SK-N-SH (cell line): ENCODE measurements around the gene KCNQ5. TPM values are rescaled to one million over a fixed set of nuclear protein-coding genes. Genes with fewer than 3 reads are reported as not detected.

Source experiments
- CTCF ChIA-PET: fragments of 300-600, 350-600 bp; formaldehyde crosslinking; extraction: SDS; loops from one replicate; lab custom pipeline; 2021; lab: Yijun Ruan, JAX
- POLR2A ChIA-PET: fragments of 350-600 bp; sonication (Branson Sonifier 250); formaldehyde crosslinking; extraction: SDS; loops from one replicate; lab custom pipeline; 2020; ENCODE audit warnings: antibody characterized with exemption, inconsistent platforms; lab: Yijun Ruan, JAX
- DNase-seq: peaks from one replicate; pipeline ENCODE4 v3.0.0; 2012
- H2AFZ ChIP-seq: fragments of 200-600 bp; sonication (generic); 2 replicates; pipeline ENCODE4 v1.8.1; 2016; ENCODE audit warnings: antibody characterized with exemption, mild to moderate bottlenecking, low read depth
- H3F3A ChIP-seq: fragments of 200-600 bp; sonication (generic); replicated peaks from 2 replicates; pipeline ENCODE3; 2016; ENCODE audit warnings: antibody characterized with exemption, mild to moderate bottlenecking; ENCODE audit not compliant: insufficient read depth
- H3K27ac ChIP-seq, 2 experiments: fragments of 200-500 bp in 1 of 2; fragments of 200-600 bp in 1 of 2; sonication (Bioruptor generic) in 1 of 2; sonication (generic), shearing (Covaris generic) in 1 of 2; 2 replicates each; pipeline versions ENCODE4 v1.5.1 to v1.6.1; 2014 to 2016; ENCODE audit warnings: low read depth in 2 of 2, inconsistent platforms in 1 of 2, low read length in 1 of 2, mild to moderate bottlenecking in 1 of 2, mixed read lengths in 1 of 2
- H3K27me3 ChIP-seq: fragments of 200-600 bp; sonication (generic), shearing (Covaris generic); 2 replicates; pipeline ENCODE4 v1.6.1; 2016; ENCODE audit warnings: mixed run types; ENCODE audit not compliant: insufficient read depth
- H3K36me3 ChIP-seq, 2 experiments: fragments of 200-500 bp in 1 of 2; fragments of 200-600 bp in 1 of 2; sonication (Bioruptor generic) in 1 of 2; sonication (generic) in 1 of 2; replicated peaks in 1 of 2; 2 replicates each; pipeline versions ENCODE3 to v1.5.1; 2014 to 2016; ENCODE audit warnings: low read length in 1 of 2, mild to moderate bottlenecking in 1 of 2; ENCODE audit not compliant: insufficient read depth in 2 of 2, control insufficient read depth in 1 of 2
- H3K4me1 ChIP-seq, 2 experiments: fragments of 200-500 bp in 1 of 2; fragments of 200-600 bp in 1 of 2; sonication (Bioruptor generic) in 1 of 2; sonication (generic), shearing (Covaris generic) in 1 of 2; 2 replicates each; pipeline versions ENCODE4 v1.5.1 to v1.6.1; 2014 to 2016; ENCODE audit warnings: low read depth in 1 of 2, low read length in 1 of 2, mixed run types in 1 of 2; ENCODE audit not compliant: insufficient read depth in 2 of 2, control insufficient read depth in 1 of 2
- H3K4me2 ChIP-seq: fragments of 200-600 bp; sonication (generic), shearing (Covaris generic); 2 replicates; pipeline ENCODE4 v1.6.1; 2017; ENCODE audit warnings: mixed run types
- H3K4me3 ChIP-seq, 2 experiments: fragments of 200-500 bp in 1 of 2; fragments of 200-600 bp in 1 of 2; sonication (Bioruptor generic) in 1 of 2; sonication (generic), shearing (Covaris generic) in 1 of 2; 2 replicates each; pipeline versions ENCODE4 v1.5.1 to v1.8.1; 2014 to 2016; ENCODE audit warnings: low read depth in 2 of 2, inconsistent platforms in 1 of 2, low read length in 1 of 2, mild to moderate bottlenecking in 1 of 2, mixed read lengths in 1 of 2, moderate library complexity in 1 of 2
- H3K79me2 ChIP-seq: fragments of 200-600 bp; sonication (generic); 2 replicates; pipeline ENCODE4 v1.8.1; 2017; ENCODE audit warnings: mild to moderate bottlenecking; ENCODE audit not compliant: insufficient read depth
- H3K9ac ChIP-seq: fragments of 200-600 bp; sonication (generic); 2 replicates; pipeline ENCODE4 v1.6.1; 2017; ENCODE audit warnings: mixed run types
- H3K9me2 ChIP-seq: fragments of 200-600 bp; sonication (generic); 2 replicates; pipeline ENCODE4 v1.6.1; 2017; ENCODE audit warnings: mixed run types
- H3K9me3 ChIP-seq: fragments of 200-600 bp; sonication (generic); 2 replicates; pipeline ENCODE4 v1.6.1; 2017; ENCODE audit warnings: mixed run types, mild to moderate bottlenecking, moderate library complexity
- H4K20me1 ChIP-seq: fragments of 200-600 bp; sonication (generic); 2 replicates; pipeline ENCODE4 v1.6.1; 2017; ENCODE audit warnings: mild to moderate bottlenecking, mixed run types; ENCODE audit not compliant: insufficient read depth
- CHD2 ChIP-seq: fragments of 150-350 bp; IDR thresholded peaks from 2 replicates; pipeline ENCODE4 v1.6.1; 2018; ENCODE audit warnings: low read length; ENCODE audit not compliant: partially characterized antibody
- CTCF ChIP-seq: fragments of 200-600 bp; sonication (generic); IDR thresholded peaks from 2 replicates; pipeline ENCODE4 v1.6.1; 2017; ENCODE audit warnings: antibody characterized with exemption, mild to moderate bottlenecking, moderate library complexity
- ELF1 ChIP-seq: IDR thresholded peaks from 2 replicates; pipeline ENCODE4 v1.4.0; 2012
- EZH2phosphoT487 ChIP-seq: fragments of 200-600 bp; sonication (generic); IDR thresholded peaks from 2 replicates; pipeline ENCODE4 v1.6.1; 2017; ENCODE audit warnings: low read depth, mixed run types, mild to moderate bottlenecking, antibody characterized with exemption, moderate library complexity, borderline replicate concordance
- FOSL2 ChIP-seq: IDR thresholded peaks from 2 replicates; pipeline ENCODE4 v1.4.0; 2012; ENCODE audit warnings: low read depth, mild to moderate bottlenecking, moderate library complexity, borderline replicate concordance
- FOXJ3 ChIP-seq: sonication (generic); formaldehyde crosslinking; IDR thresholded peaks from 2 replicates; pipeline ENCODE4 v1.5.1; 2020; ENCODE audit warnings: mild to moderate bottlenecking, missing genetic modification reagents
- FOXM1 ChIP-seq: IDR thresholded peaks from 2 replicates; pipeline ENCODE4 v1.4.0; 2012; ENCODE audit warnings: low read depth, mild to moderate bottlenecking
- GABPA ChIP-seq: IDR thresholded peaks from 2 replicates; pipeline ENCODE4 v1.4.0; 2012; ENCODE audit warnings: low read depth, mild to moderate bottlenecking
- GATA2 ChIP-seq: sonication (generic); formaldehyde crosslinking; IDR thresholded peaks from 2 replicates; pipeline ENCODE4 v1.5.0; 2020; ENCODE audit warnings: mild to moderate bottlenecking, missing genetic modification reagents
- JUND ChIP-seq: IDR thresholded peaks from 2 replicates; pipeline ENCODE4 v1.4.0; 2012
- MEF2A ChIP-seq: IDR thresholded peaks from 2 replicates; pipeline ENCODE4 v1.4.0; 2012; ENCODE audit warnings: low read depth, borderline replicate concordance
- MXI1 ChIP-seq: IDR thresholded peaks from 2 replicates; pipeline ENCODE4 v1.6.1; 2012; ENCODE audit warnings: mild to moderate bottlenecking, low read depth, low read length, improper control_type of control experiment
- RCOR1 ChIP-seq: fragments of 150-350 bp; IDR thresholded peaks from 2 replicates; pipeline ENCODE4 v1.6.1; 2017; ENCODE audit warnings: antibody characterized with exemption, low read length
- REST ChIP-seq: IDR thresholded peaks from 2 replicates; pipeline ENCODE4 v1.6.1; 2012; ENCODE audit warnings: mild to moderate bottlenecking, low read depth, low read length, moderate library complexity
- RXRA ChIP-seq: IDR thresholded peaks from 2 replicates; pipeline ENCODE4 v1.4.0; 2012; ENCODE audit warnings: low read depth, mild to moderate bottlenecking, borderline replicate concordance
- SMC3 ChIP-seq: IDR thresholded peaks from 2 replicates; pipeline ENCODE4 v1.6.1; 2012; ENCODE audit warnings: low read depth, low read length, improper control_type of control experiment
- TAF1 ChIP-seq: IDR thresholded peaks from 2 replicates; pipeline ENCODE4 v1.6.1; 2012; ENCODE audit warnings: low read depth, mild to moderate bottlenecking, low read length, moderate library complexity, borderline replicate concordance
- USF2 ChIP-seq: fragments of 150-350 bp; IDR thresholded peaks from 2 replicates; pipeline ENCODE4 v1.6.1; 2017; ENCODE audit warnings: antibody characterized with exemption, low read length, low read depth, borderline replicate concordance
- ZBTB33 ChIP-seq: IDR thresholded peaks from 2 replicates; pipeline ENCODE4 v1.4.0; 2012; ENCODE audit warnings: low read depth, borderline replicate concordance
- WGBS: methylation state at CpG from one replicate; pipeline ENCODE4 v1.1.6; 2017; ENCODE audit warnings: low lambda C conversion rate; 5-methylcytosine and 5-hydroxymethylcytosine counted together
- polyA plus RNA-seq, 3 experiments: library from polyadenylated mRNA; depleted of rRNA; stranded (reverse); fragments of >200 nt; gene quantifications; 2 replicates each; pipeline ENCODE4 v1.2.3, GENCODE V29; 2012

KCNQ5 gene
- polyA plus RNA-seq, 1 of the 3 experiments (the other 2 are of a cell fraction): 3.2 TPM

GRCh38 chr6:73043446-73043845, 421.6 kb downstream of the KCNQ5 start:
- Histone ChIP-seq H3K4me3 (no peak overlapping the region), H3K79me2 (peaks cover 8% of the 10 kb centered on the region; the same call in 1 of the 2 replicates), H3K9ac (no peak overlapping the region), H3K4me1 (no peaks in the 10 kb centered on the region), H3K36me3 (peaks cover 0 to 27% of the 10 kb centered on the region in 2 experiments), H2AFZ (no peak overlapping the region), H3K9me2 (no peaks in the 10 kb centered on the region), H3K27me3 (no peaks in the 10 kb centered on the region), H3K9me3 (peaks cover 19% of the 10 kb centered on the region), H3F3A (no peaks in the 10 kb centered on the region), H3K4me2 (no peak overlapping the region), H3K27ac (no peak overlapping the region), H4K20me1 (no peaks in the 10 kb centered on the region)
- no peak for DNase-seq
- 82% methylated on average over 1 of the region's 1 CpG for WGBS
- ChIA-PET CTCF (no interaction called here), POLR2A (no interaction called here)
- TF ChIP-seq REST: no peak
- TF ChIP-seq MEF2A: no peak
- no peak for TF ChIP-seq RXRA
- TF ChIP-seq GATA2 (CRISPR knock-in tag): no peak
- no peak for TF ChIP-seq FOXM1
- TF ChIP-seq FOXJ3 (CRISPR knock-in tag): no peak
- TF ChIP-seq MXI1: no peak
- TF ChIP-seq USF2: no peak
- no peak for TF ChIP-seq GABPA
- no peak for TF ChIP-seq TAF1
- TF ChIP-seq SMC3: no peak
- no peak for TF ChIP-seq EZH2phosphoT487
- no peak for TF ChIP-seq ELF1
- no peak for TF ChIP-seq FOSL2
- no peak for TF ChIP-seq ZBTB33
- TF ChIP-seq CHD2: no peak
- TF ChIP-seq RCOR1: no peak
- no peak for TF ChIP-seq CTCF
- no peak for TF ChIP-seq JUND
